OCI-LY1 (cell line): ENCODE data around the gene LZTFL1.
"Not testable (repeated sequence)": the region's sequence is repeated elsewhere in the genome, so short reads cannot be mapped to it uniquely, and the experiment has no call there.

Experiments used
- H2AFZ ChIP-seq: fragments of 200-600 bp; sonication (generic), shearing (Covaris generic); 2 replicates; pipeline ENCODE4 v1.6.0; 2014; ENCODE audit warnings: antibody characterized with exemption, mild to moderate bottlenecking, low read length
- H3F3A ChIP-seq: fragments of 200-600 bp; sonication (generic), shearing (Covaris generic); 2 replicates; pipeline ENCODE4 v1.6.0; 2014; ENCODE audit warnings: mild to moderate bottlenecking, antibody characterized with exemption, low read length, moderate library complexity; ENCODE audit not compliant: insufficient read depth
- H3K27ac ChIP-seq: fragments of 200-600 bp; sonication (generic); 2 replicates; pipeline ENCODE4 v1.5.1; 2014; ENCODE audit warnings: low read length, mixed run types, mild to moderate bottlenecking, low read depth; ENCODE audit not compliant: poor library complexity, severe bottlenecking
- H3K27me3 ChIP-seq: fragments of 200-600 bp; sonication (generic); 2 replicates; pipeline ENCODE4 v1.6.0; 2014; ENCODE audit warnings: antibody characterized with exemption, mild to moderate bottlenecking, low read length, moderate library complexity; ENCODE audit not compliant: insufficient read depth
- H3K36me3 ChIP-seq: fragments of 200-600 bp; sonication (generic); 2 replicates; pipeline ENCODE4 v1.6.1; 2014; ENCODE audit warnings: mild to moderate bottlenecking, antibody characterized with exemption, low read length, moderate library complexity, mixed read lengths; ENCODE audit not compliant: insufficient read depth
- H3K4me1 ChIP-seq: fragments of 200-600 bp; sonication (generic); 2 replicates; pipeline ENCODE4 v1.5.1; 2014; ENCODE audit warnings: mild to moderate bottlenecking, low read length, moderate library complexity; ENCODE audit not compliant: insufficient read depth, severe bottlenecking
- H3K4me2 ChIP-seq: fragments of 200-600 bp; sonication (generic), shearing (Covaris generic); 2 replicates; pipeline ENCODE4 v1.6.1; 2014; ENCODE audit warnings: low read length
- H3K4me3 ChIP-seq: fragments of 200-600 bp; sonication (generic); 2 replicates; pipeline ENCODE4 v1.5.1; 2014; ENCODE audit warnings: low read length, low read depth, mild to moderate bottlenecking, mixed read lengths; ENCODE audit not compliant: poor library complexity, severe bottlenecking
- H3K79me2 ChIP-seq: fragments of 200-600 bp; shearing (Covaris generic); 2 replicates; pipeline ENCODE4 v1.6.1; 2016; ENCODE audit warnings: mixed run types, low read length, mixed read lengths; ENCODE audit not compliant: insufficient read depth
- H3K9ac ChIP-seq: fragments of 200-600 bp; sonication (generic), shearing (Covaris generic); 2 replicates; pipeline ENCODE4 v1.6.1; 2014; ENCODE audit warnings: mild to moderate bottlenecking, low read length, mixed read lengths
- H3K9me2 ChIP-seq: fragments of 200-600 bp; sonication (generic), shearing (Covaris generic); 2 replicates; pipeline ENCODE4 v1.6.1; 2014; ENCODE audit warnings: low read depth, mild to moderate bottlenecking, low read length, mixed read lengths
- H3K9me3 ChIP-seq: fragments of 200-600 bp; shearing (Covaris generic); 2 replicates; pipeline ENCODE4 v1.6.1; 2014; ENCODE audit warnings: low read length, mixed read lengths
- H4K20me1 ChIP-seq: fragments of 200-600 bp; sonication (generic), shearing (Covaris generic); 2 replicates; pipeline ENCODE4 v1.6.0; 2016; ENCODE audit warnings: mild to moderate bottlenecking, low read length; ENCODE audit not compliant: insufficient read depth
- CTCF ChIP-seq: fragments of 200-600 bp; sonication (generic), shearing (Covaris generic); IDR thresholded peaks from 2 replicates; pipeline ENCODE4 v1.5.1; 2017; ENCODE audit warnings: mild to moderate bottlenecking, antibody characterized with exemption, low read length, moderate library complexity, mixed read lengths
- EZH2 ChIP-seq: fragments of 200-600 bp; sonication (generic), shearing (Covaris generic); IDR thresholded peaks from 2 replicates; pipeline ENCODE4 v1.8.0; 2017; ENCODE audit warnings: borderline replicate concordance, mixed run types, mild to moderate bottlenecking, antibody characterized with exemption, low read length, moderate library complexity, mixed read lengths

LZTFL1 gene

GRCh38 chr3:45861043-45861719, 19.3 kb upstream of the LZTFL1 start:
- Histone ChIP-seq H4K20me1 (no peaks in the 10 kb centered on the region), H3K4me1 (no peaks in the 10 kb centered on the region), H3K79me2 (no peaks in the 10 kb centered on the region), H3F3A (no peaks in the 10 kb centered on the region), H3K9me3 (no peaks in the 10 kb centered on the region), H3K9me2 (no peaks in the 10 kb centered on the region), H3K27ac (no peak overlapping the region), H2AFZ (no peak overlapping the region), H3K4me2 (no peak overlapping the region), H3K9ac (no peak overlapping the region), H3K27me3 (no peaks in the 10 kb centered on the region; the same call in 1 of the 2 replicates), H3K36me3 (no peaks in the 10 kb centered on the region; the same call in 1 of the 2 replicates), H3K4me3 (no peak overlapping the region)
- TF ChIP-seq EZH2 (no peak), CTCF (no peak)

GRCh38 chr3:45860481-45860880, 18.6 kb upstream of the LZTFL1 start:
- H3K9me2 ChIP-seq: no peaks in the 10 kb centered on the region
- no peaks in the 10 kb centered on the region for H3F3A ChIP-seq
- H3K4me1 ChIP-seq: no peaks in the 10 kb centered on the region
- no peak overlapping the region for H3K9ac ChIP-seq
- no peak overlapping the region for H2AFZ ChIP-seq
- H3K4me3 ChIP-seq: no peak overlapping the region
- H3K36me3 ChIP-seq: no peaks in the 10 kb centered on the region; the same call in 1 of the 2 replicates
- H3K9me3 ChIP-seq: no peaks in the 10 kb centered on the region
- H3K27me3 ChIP-seq: no peaks in the 10 kb centered on the region; the same call in 1 of the 2 replicates
- no peak overlapping the region for H3K4me2 ChIP-seq
- TF ChIP-seq CTCF (no peak), EZH2 (no peak)
- H3K27ac ChIP-seq: no peak overlapping the region
- H3K79me2 ChIP-seq: no peaks in the 10 kb centered on the region
- no peaks in the 10 kb centered on the region for H4K20me1 ChIP-seq

GRCh38 chr3:45858809-45859543, 17.1 kb upstream of the LZTFL1 start:
- Histone ChIP-seq H3K79me2 (no peaks in the 10 kb centered on the region), H2AFZ (no peak overlapping the region), H3K9me3 (no peaks in the 10 kb centered on the region), H3K36me3 (no peaks in the 10 kb centered on the region; the same call in 1 of the 2 replicates), H3K4me2 (no peak overlapping the region), H3K27ac (no peak overlapping the region), H3F3A (no peaks in the 10 kb centered on the region), H3K9me2 (no peaks in the 10 kb centered on the region), H4K20me1 (no peaks in the 10 kb centered on the region), H3K4me3 (no peak overlapping the region), H3K27me3 (no peaks in the 10 kb centered on the region; the same call in 1 of the 2 replicates), H3K4me1 (no peaks in the 10 kb centered on the region), H3K9ac (no peak overlapping the region)
- TF ChIP-seq EZH2: no peak
- TF ChIP-seq CTCF: no peak

GRCh38 chr3:45857024-45857423, 15.1 kb upstream of the LZTFL1 start:
- not testable (repeated sequence) for H3K4me1 ChIP-seq, H3K27ac ChIP-seq, H4K20me1 ChIP-seq, H3K9me2 ChIP-seq, H3K27me3 ChIP-seq, H2AFZ ChIP-seq, H3K36me3 ChIP-seq, H3K79me2 ChIP-seq, H3K9ac ChIP-seq, H3F3A ChIP-seq, H3K4me2 ChIP-seq, H3K9me3 ChIP-seq, H3K4me3 ChIP-seq

- not testable (repeated sequence) for H3K4me2 ChIP-seq, H3K9me2 ChIP-seq, H3F3A ChIP-seq, H3K9ac ChIP-seq, H3K9me3 ChIP-seq, H3K4me1 ChIP-seq, H3K27me3 ChIP-seq, H3K27ac ChIP-seq, H4K20me1 ChIP-seq, H3K4me3 ChIP-seq, H2AFZ ChIP-seq, H3K36me3 ChIP-seq, H3K79me2 ChIP-seq
These were observed 14.4 kb upstream of the LZTFL1 start for GRCh38 chr3:45856323-45856722.
